Nephron (organoid): ENCODE measurements around the gene SNX21.
"Not testable (repeated sequence)": the region's sequence is repeated elsewhere in the genome, so short reads cannot be mapped to it uniquely, and the experiment has no call there.

Experiments
- H3K27ac Mint-ChIP-seq, 3 experiments: 2 replicates each; pipeline ENCODE4 v1.8.0; 2020; ENCODE audit warnings: mixed read lengths in 3 of 3, mild to moderate bottlenecking in 2 of 3, moderate library complexity in 1 of 3
- H3K27me3 Mint-ChIP-seq: 2 replicates; pipeline ENCODE4 v1.8.0; 2021; ENCODE audit warnings: low read depth, mild to moderate bottlenecking, moderate library complexity, mixed read lengths
- H3K36me3 Mint-ChIP-seq: 2 replicates; pipeline ENCODE4 v1.8.0; 2020; ENCODE audit warnings: low read depth, mixed read lengths
- H3K4me1 Mint-ChIP-seq: 2 replicates; pipeline ENCODE4 v1.8.0; 2020; ENCODE audit warnings: mixed read lengths
- H3K4me3 Mint-ChIP-seq, 3 experiments: 2 replicates each; pipeline ENCODE4 v1.8.0; 2020; ENCODE audit warnings: mild to moderate bottlenecking in 3 of 3, mixed read lengths in 3 of 3, moderate library complexity in 2 of 3
- H3K9me3 Mint-ChIP-seq: 2 replicates; pipeline ENCODE4 v1.8.0; 2020; ENCODE audit warnings: mixed read lengths
- CTCF ChIP-seq, 3 experiments: fragments of 200-600 bp; sonication (generic); IDR thresholded peaks; one replicate each; pipeline ENCODE4 v1.5.0; 2021; ENCODE audit warnings: antibody characterized with exemption in 3 of 3; ENCODE audit not compliant: unreplicated experiment in 3 of 3

Gene SNX21

GRCh38 chr20:45827030-45827652, 6.5 kb upstream of the SNX21 start, which contains the start of gene TNNC2:
TSS of gene TNNC2 (minus strand) at chr20:45827312. CDS start at chr20:45827248, 64 bp downstream.
- Mint-ChIP-seq H3K27ac (peak within 1 kb of the TSS; percentile 89 to 98 (median 94)), H3K4me1 (peaks cover 59% of the 10 kb centered on the region), H3K36me3 (no peaks in the 10 kb centered on the region), H3K4me3 (peak within 1 kb of the TSS; percentile 62 to 89 (median 86)), H3K9me3 (no peaks in the 10 kb centered on the region), H3K27me3 (peaks cover 39% of the 10 kb centered on the region)
- TF ChIP-seq CTCF (IDR thresholded peaks at IDR 0.05; ENCODE audit: unreplicated experiment in 3 of 3): no peak

- Mint-ChIP-seq H3K36me3 (no peaks in the 10 kb centered on the region), H3K27me3 (peaks cover 35% of the 10 kb centered on the region), H3K9me3 (no peaks in the 10 kb centered on the region), H3K27ac (peak overlapping the region; percentile 89 to 98 (median 94)), H3K4me3 (peak overlapping the region in 2 of 3 experiments; percentile 86 to 89), H3K4me1 (peaks cover 54% of the 10 kb centered on the region)
- no peak for TF ChIP-seq CTCF (IDR thresholded peaks at IDR 0.05; ENCODE audit: unreplicated experiment in 3 of 3)
Observed at GRCh38 chr20:45827712-45828111, 5.9 kb upstream of the SNX21 start.

- peaks cover 55% of the 10 kb centered on the region for H3K4me1 Mint-ChIP-seq
- no peaks in the 10 kb centered on the region for H3K9me3 Mint-ChIP-seq
- H3K27ac Mint-ChIP-seq: peak overlapping the region; percentile 89 to 98 (median 94)
- TF ChIP-seq CTCF (IDR thresholded peaks at IDR 0.05; ENCODE audit: unreplicated experiment in 3 of 3): no peak
- H3K36me3 Mint-ChIP-seq: no peaks in the 10 kb centered on the region
- H3K4me3 Mint-ChIP-seq: peak overlapping the region in 2 of 3 experiments; percentile 44 to 89
- peaks cover 28% of the 10 kb centered on the region for H3K27me3 Mint-ChIP-seq
Observed at GRCh38 chr20:45828589-45828988, 5.0 kb upstream of the SNX21 start.

- H3K4me3 Mint-ChIP-seq, H3K27ac Mint-ChIP-seq, H3K36me3 Mint-ChIP-seq, H3K9me3 Mint-ChIP-seq: not testable (repeated sequence)
- peaks cover 49% of the 10 kb centered on the region for H3K4me1 Mint-ChIP-seq
- H3K27me3 Mint-ChIP-seq: peaks cover 20% of the 10 kb centered on the region
Observed at GRCh38 chr20:45829673-45830106, 3.9 kb upstream of the SNX21 start.

GRCh38 chr20:45832619-45833018, 980 bp upstream of the SNX21 start:
- H3K9me3 Mint-ChIP-seq: no peaks in the 10 kb centered on the region
- peak overlapping the region; percentile 89 to 96 (median 95) for H3K27ac Mint-ChIP-seq
- H3K27me3 Mint-ChIP-seq: peaks cover 2% of the 10 kb centered on the region
- H3K4me1 Mint-ChIP-seq: peaks cover 50% of the 10 kb centered on the region
- peaks cover 6% of the 10 kb centered on the region for H3K36me3 Mint-ChIP-seq
- no peak for TF ChIP-seq CTCF (IDR thresholded peaks at IDR 0.05; ENCODE audit: unreplicated experiment in 3 of 3)
- peak overlapping the region; percentile 84 to 88 (median 86) for H3K4me3 Mint-ChIP-seq

GRCh38 chr20:45833883-45834796, 541 bp downstream of the SNX21 start:
- H3K27ac Mint-ChIP-seq: peak overlapping the region; percentile 63 to 89 (median 69)
- H3K4me3 Mint-ChIP-seq: peak overlapping the region; percentile 86 to 88 (median 86)
- no peaks in the 10 kb centered on the region for H3K27me3 Mint-ChIP-seq
- TF ChIP-seq CTCF (IDR thresholded peaks at IDR 0.05; ENCODE audit: unreplicated experiment in 3 of 3): no peak
- H3K36me3 Mint-ChIP-seq: peaks cover 6% of the 10 kb centered on the region
- peaks cover 38% of the 10 kb centered on the region for H3K4me1 Mint-ChIP-seq
- no peaks in the 10 kb centered on the region for H3K9me3 Mint-ChIP-seq
